IMR-90 (cell line): ENCODE measurements around the gene PAK5. TPM values are rescaled to one million over a fixed set of nuclear protein-coding genes. Genes with fewer than 3 reads are reported as not detected.

Experiments used
- ATAC-seq: fragments of 200-7000 bp; cut with Tn5 transposase; 2 replicates; pipeline ENCODE4 v1.9.1; 2020; ENCODE audit warnings: low read depth, mild to moderate bottlenecking, moderate library complexity
- BruUV-seq: library from RNA; stranded (reverse); fragments of 400-500 nt; replicated peaks from 2 replicates; lab custom pipeline; 2021; lab: Mats Ljungman, UMichigan
- CTCF ChIA-PET: fragments of 300-600 bp; formaldehyde crosslinking; extraction: SDS; loops from one replicate; lab custom pipeline; 2021; ENCODE audit warnings: antibody characterized with exemption; lab: Yijun Ruan, JAX
- POLR2A ChIA-PET: fragments of 300-600 bp; sonication (Branson Sonifier 250); formaldehyde crosslinking; loops from one replicate; lab custom pipeline; 2022; ENCODE audit warnings: antibody characterized with exemption; ENCODE audit not compliant: unreplicated experiment; lab: Charles Lee
- DNase-seq: peaks from one replicate; pipeline ENCODE4 v3.0.0; 2013
- H2AFZ ChIP-seq: replicated peaks from 2 replicates; pipeline ENCODE3; 2013; ENCODE audit warnings: low read length, mild to moderate bottlenecking; ENCODE audit not compliant: poor library complexity
- H2AK5ac ChIP-seq: 2 replicates; pipeline ENCODE4 v1.6.1; 2013; ENCODE audit warnings: low read depth, low read length, inconsistent platforms
- H2AK9ac ChIP-seq: replicated peaks from 2 replicates; pipeline ENCODE3; 2013; ENCODE audit warnings: mild to moderate bottlenecking, low read depth, low read length, moderate library complexity; ENCODE audit not compliant: poor library complexity
- H2BK120ac ChIP-seq: 2 replicates; pipeline ENCODE4 v1.6.1; 2013; ENCODE audit warnings: low read depth, low read length, inconsistent platforms
- H2BK15ac ChIP-seq: 3 replicates; pipeline ENCODE4 v1.6.1; 2013; ENCODE audit warnings: low read depth, low read length, inconsistent platforms
- H2BK20ac ChIP-seq: 2 replicates; pipeline ENCODE4 v1.6.1; 2013; ENCODE audit warnings: low read depth, mild to moderate bottlenecking, inconsistent platforms, low read length, moderate library complexity
- H2BK5ac ChIP-seq: 2 replicates; pipeline ENCODE4 v1.6.1; 2013; ENCODE audit warnings: mild to moderate bottlenecking, low read depth, low read length, inconsistent platforms; ENCODE audit not compliant: poor library complexity, severe bottlenecking
- H3K14ac ChIP-seq: replicated peaks from 2 replicates; pipeline ENCODE4 v1.6.1; 2013; ENCODE audit warnings: low read depth, low read length, inconsistent platforms
- H3K18ac ChIP-seq: 2 replicates; pipeline ENCODE4 v1.6.1; 2013; ENCODE audit warnings: low read depth, low read length, control low read depth
- H3K23ac ChIP-seq: 2 replicates; pipeline ENCODE4 v1.6.1; 2013; ENCODE audit warnings: low read depth, low read length, inconsistent platforms
- H3K27ac ChIP-seq: 2 replicates; pipeline ENCODE4 v1.5.1; 2013; ENCODE audit warnings: mild to moderate bottlenecking, control low read depth, low read length; ENCODE audit not compliant: insufficient read depth
- H3K27me3 ChIP-seq: 2 replicates; pipeline ENCODE4 v1.6.1; 2013; ENCODE audit warnings: low read length; ENCODE audit not compliant: control insufficient read depth, insufficient read depth
- H3K36me3 ChIP-seq: 2 replicates; pipeline ENCODE4 v1.6.1; 2013; ENCODE audit warnings: low read length, mixed read lengths; ENCODE audit not compliant: control insufficient read depth, insufficient read depth
- H3K4ac ChIP-seq: 2 replicates; pipeline ENCODE4 v1.6.1; 2013; ENCODE audit warnings: low read depth, low read length, inconsistent platforms
- H3K4me1 ChIP-seq: 2 replicates; pipeline ENCODE4 v1.6.1; 2013; ENCODE audit warnings: low read length, mixed read lengths; ENCODE audit not compliant: control insufficient read depth, insufficient read depth
- H3K4me2 ChIP-seq: 2 replicates; pipeline ENCODE4 v1.6.1; 2013; ENCODE audit warnings: low read depth, mild to moderate bottlenecking, control low read depth, low read length, moderate library complexity
- H3K4me3 ChIP-seq: 2 replicates; pipeline ENCODE4 v1.5.1; 2013; ENCODE audit warnings: low read depth, mild to moderate bottlenecking, control low read depth, low read length, moderate library complexity; ENCODE audit not compliant: insufficient read depth
- H3K56ac ChIP-seq: 2 replicates; pipeline ENCODE4 v1.6.1; 2013; ENCODE audit warnings: low read length, inconsistent platforms; ENCODE audit not compliant: insufficient read depth; ENCODE audit errors: extremely low read depth
- H3K79me1 ChIP-seq, 2 experiments: 2 replicates each; pipeline ENCODE4 v1.6.1; 2013; ENCODE audit warnings: low read length in 2 of 2, inconsistent platforms in 1 of 2, low read depth in 1 of 2
- H3K9ac ChIP-seq: 2 replicates; pipeline ENCODE4 v1.6.1; 2013; ENCODE audit warnings: low read depth, low read length, control low read depth
- H3K9me1 ChIP-seq: 2 replicates; pipeline ENCODE4 v1.6.1; 2013; ENCODE audit warnings: low read length, inconsistent platforms; ENCODE audit not compliant: insufficient read depth
- H3K9me3 ChIP-seq: 2 replicates; pipeline ENCODE4 v1.6.1; 2013; ENCODE audit warnings: low read length; ENCODE audit not compliant: control insufficient read depth, insufficient read depth
- H4K20me1 ChIP-seq: 2 replicates; pipeline ENCODE4 v1.6.1; 2013; ENCODE audit warnings: low read length, inconsistent platforms; ENCODE audit not compliant: insufficient read depth
- H4K5ac ChIP-seq: 2 replicates; pipeline ENCODE4 v1.6.1; 2013; ENCODE audit warnings: mild to moderate bottlenecking, low read depth, low read length, control low read depth
- H4K8ac ChIP-seq, 2 experiments: 2 replicates each; pipeline ENCODE4 v1.6.1; 2013; ENCODE audit warnings: low read depth in 2 of 2, low read length in 2 of 2, control low read depth in 1 of 2, inconsistent platforms in 1 of 2
- H4K91ac ChIP-seq: 2 replicates; pipeline ENCODE4 v1.6.1; 2013; ENCODE audit warnings: low read depth, low read length, inconsistent platforms; ENCODE audit not compliant: insufficient read depth
- BHLHE40 ChIP-seq: fragments of 150-350 bp; IDR thresholded peaks from 2 replicates; pipeline ENCODE4 v1.6.1; 2016; ENCODE audit warnings: mild to moderate bottlenecking, low read depth, low read length
- CTCF ChIP-seq: conservative IDR thresholded peaks from 2 replicates; pipeline ENCODE4 v1.5.1; 2012; ENCODE audit warnings: mild to moderate bottlenecking, low read depth, low read length, improper control_type of control experiment
- RCOR1 ChIP-seq: IDR thresholded peaks from 2 replicates; pipeline ENCODE4 v1.6.1; 2012; ENCODE audit warnings: mild to moderate bottlenecking, low read length, improper control_type of control experiment; ENCODE audit not compliant: insufficient replicate concordance
- WGBS, 2 experiments: methylation state at CpG; one replicate each; pipeline versions ENCODE4 v1.1.5 to v1.1.7; 2013; ENCODE audit warnings: missing lambda C conversion rate in 2 of 2; ENCODE audit not compliant: insufficient read length in 1 of 2; ENCODE audit errors: extremely low coverage in 2 of 2; 5-methylcytosine and 5-hydroxymethylcytosine counted together
- dilution Hi-C: fragments of 300-500 bp; cut with HindIII; formaldehyde crosslinking; loops from one replicate; pipeline ENCODE4 v1.14.3; 2018; ENCODE audit warnings: low sequenced_read_pairs; ENCODE audit not compliant: unreplicated experiment
- in situ Hi-C: fragments of 300-500 bp; cut with MboI; formaldehyde crosslinking; loops from 3 replicates; pipeline ENCODE4 v1.14.3; 2019; ENCODE audit warnings: low sequenced_read_pairs, inconsistent platforms, mixed read lengths
- intact Hi-C: fragments of 100-400 bp; cut with micrococcal nuclease; formaldehyde crosslinking; loops from 2 replicates; pipeline ENCODE4 v1.10.0; 2022
- polyA plus RNA-seq, 3 experiments: library from polyadenylated mRNA; depleted of rRNA; stranded (reverse); fragments of >200 nt; gene quantifications; 2 replicates each; pipeline ENCODE4 v1.2.3, GENCODE V29; 2012; ENCODE audit warnings: low replicate concordance in 1 of 3
- total RNA-seq: library from RNA; depleted of rRNA; stranded (reverse); fragments of >200 nt; gene quantifications from 2 replicates; pipeline ENCODE4 v1.2.3, GENCODE V29; 2012

The PAK5 gene
- total and polyA plus RNA-seq, 2 of the 4 experiments (the other 2 are of a cell fraction): not detected

DNA sequence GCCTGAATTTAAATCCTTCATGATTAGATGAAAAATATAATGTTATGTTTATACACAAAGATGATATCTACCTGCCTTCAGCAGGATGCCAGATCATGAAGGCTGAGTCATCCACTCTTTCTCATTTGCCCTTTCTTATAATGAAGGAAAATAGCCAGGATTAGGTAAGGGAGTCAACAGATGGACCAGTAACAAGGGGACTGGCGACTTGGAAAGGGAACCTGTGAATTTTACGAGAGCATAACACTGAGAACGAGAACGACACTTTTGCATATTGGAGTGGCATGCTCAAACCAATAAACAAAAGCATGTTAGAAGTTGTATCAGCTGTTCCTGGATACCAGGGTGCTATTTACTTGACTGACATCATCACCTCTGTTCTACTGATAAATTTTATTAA lies 170.5 kb downstream of the PAK5 start:
- no peak for ATAC-seq
- no peak overlapping the region for H2AK9ac ChIP-seq
- no peaks in the 10 kb centered on the region for H4K20me1 ChIP-seq
- intact Hi-C loops (no loop called here), dilution Hi-C loops (no loop called here), in situ Hi-C loops (no loop called here)
- H3K36me3 ChIP-seq: no peaks in the 10 kb centered on the region
- CTCF ChIA-PET: no interaction called here
- no peak overlapping the region for H4K5ac ChIP-seq
- H3K4me1 ChIP-seq: no peaks in the 10 kb centered on the region
- H3K9me3 ChIP-seq: no peaks in the 10 kb centered on the region
- TF ChIP-seq RCOR1: no peak
- no peak for TF ChIP-seq CTCF
- no peak for TF ChIP-seq BHLHE40
- no peak overlapping the region for H3K23ac ChIP-seq
- H3K56ac ChIP-seq: no peak overlapping the region
- H2AK5ac ChIP-seq: no peak overlapping the region
- no peaks in the 10 kb centered on the region for H3K79me1 ChIP-seq
- H2BK20ac ChIP-seq: no peak overlapping the region
- H3K4me3 ChIP-seq: no peak overlapping the region
- H2BK120ac ChIP-seq: no peak overlapping the region
- H4K91ac ChIP-seq: no peak overlapping the region
- H3K9ac ChIP-seq: no peak overlapping the region
- H3K4ac ChIP-seq: no peak overlapping the region
- no peak overlapping the region for H2BK5ac ChIP-seq
- POLR2A ChIA-PET: no interaction called here
- no peaks in the 10 kb centered on the region for H3K9me1 ChIP-seq
- H3K27me3 ChIP-seq: no peaks in the 10 kb centered on the region
- H2BK15ac ChIP-seq: no peak overlapping the region
- no peak overlapping the region for H2AFZ ChIP-seq
- no TSS peak for BruUV-seq
- H3K27ac ChIP-seq: no peak overlapping the region
- no peak for DNase-seq
- H3K14ac ChIP-seq: no peak overlapping the region
- no CpG with 5 or more reads among the region's 4 CpGs for WGBS, 2 experiments
- H4K8ac ChIP-seq: no peak overlapping the region
- H3K4me2 ChIP-seq: no peak overlapping the region
- no peak overlapping the region for H3K18ac ChIP-seq
